GM19193 (cell line): Measurements from ENCODE around the gene TMEM198.

Source experiments
- POLR2A ChIP-seq: IDR thresholded peaks from 4 replicates; pipeline ENCODE4 v1.6.1; 2011; ENCODE audit not compliant: insufficient read depth, insufficient read length; ENCODE audit errors: extremely low read depth

The TMEM198 gene, protein sequence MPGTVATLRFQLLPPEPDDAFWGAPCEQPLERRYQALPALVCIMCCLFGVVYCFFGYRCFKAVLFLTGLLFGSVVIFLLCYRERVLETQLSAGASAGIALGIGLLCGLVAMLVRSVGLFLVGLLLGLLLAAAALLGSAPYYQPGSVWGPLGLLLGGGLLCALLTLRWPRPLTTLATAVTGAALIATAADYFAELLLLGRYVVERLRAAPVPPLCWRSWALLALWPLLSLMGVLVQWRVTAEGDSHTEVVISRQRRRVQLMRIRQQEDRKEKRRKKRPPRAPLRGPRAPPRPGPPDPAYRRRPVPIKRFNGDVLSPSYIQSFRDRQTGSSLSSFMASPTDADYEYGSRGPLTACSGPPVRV

DNA sequence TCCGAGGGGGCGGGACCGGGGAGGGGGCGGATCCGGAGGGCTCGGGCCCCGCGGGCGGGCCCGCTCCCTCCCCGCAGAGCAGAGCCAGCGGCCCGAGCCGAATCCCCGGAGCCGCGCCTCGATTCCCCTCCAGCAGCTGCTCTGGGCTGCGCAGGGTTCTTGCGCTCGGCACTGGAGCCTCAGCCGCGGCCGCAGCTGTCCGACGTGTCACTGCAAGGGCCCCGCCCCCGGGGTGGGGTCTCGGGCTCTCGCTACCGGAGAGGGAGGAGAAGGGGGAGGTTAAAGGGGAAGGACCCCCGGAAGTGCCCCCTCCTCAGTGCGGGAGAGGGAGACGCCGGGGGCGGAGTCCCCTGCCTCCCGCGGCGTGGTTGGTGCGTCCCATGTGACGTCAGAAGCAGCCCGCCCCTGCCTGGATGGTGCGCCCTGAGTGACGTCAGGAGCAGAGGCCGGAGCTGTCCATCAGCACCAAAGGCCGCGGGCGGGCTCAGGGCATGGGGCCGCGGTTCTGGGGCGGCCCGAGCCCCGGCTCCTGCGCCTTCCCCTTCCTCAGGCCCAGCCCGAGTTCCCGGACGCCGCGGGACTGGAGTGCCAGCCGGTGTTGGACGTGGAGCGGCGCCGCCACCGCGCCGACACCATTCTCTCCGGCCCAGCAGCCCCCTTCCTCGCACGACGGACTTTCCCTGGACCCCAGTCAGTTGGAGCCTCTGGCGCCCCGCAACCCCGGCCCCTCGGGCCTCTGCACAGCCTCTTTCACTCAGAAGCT, at the start of gene TMEM198, which contains the start of gene CHPF:
TSS of gene TMEM198 (plus strand) at position 433 of the 763 bp plus-strand sequence. CDS start 700 bp downstream, outside the sequence.
TSS of gene CHPF (minus strand) at position 214 of the 763 bp plus-strand sequence. CDS start 271 bp downstream, outside the sequence.
- TF ChIP-seq POLR2A: peak; percentile 35

DNA sequence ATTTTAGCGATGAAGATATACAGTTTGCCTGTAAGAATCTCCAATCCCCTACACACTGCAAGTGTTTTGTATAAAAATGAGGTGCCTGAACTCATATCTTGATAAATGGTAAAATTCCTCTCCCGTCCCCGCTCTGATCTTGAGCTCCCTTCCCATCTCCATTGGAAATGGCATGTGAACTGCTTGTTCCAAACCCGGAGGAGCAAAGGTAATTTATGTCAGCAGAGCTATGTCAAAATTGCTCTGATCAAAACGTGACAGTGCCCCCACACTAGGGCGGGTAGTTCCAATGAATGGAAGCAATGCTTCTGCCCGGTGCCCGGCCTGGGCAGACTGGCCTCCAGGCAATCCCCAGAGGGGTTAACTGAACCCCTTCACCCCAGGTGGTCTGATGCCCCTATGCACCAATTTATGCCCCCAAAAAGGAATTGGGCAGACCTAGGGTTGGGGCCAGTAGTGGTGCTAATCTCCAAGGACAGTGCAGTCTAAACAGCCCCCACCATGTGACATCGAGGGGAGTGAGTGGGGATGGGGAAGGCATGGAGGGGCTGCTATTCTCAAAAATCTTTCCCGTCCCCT, 48.8 kb upstream of the TMEM198 start:
- no peak for TF ChIP-seq POLR2A

DNA sequence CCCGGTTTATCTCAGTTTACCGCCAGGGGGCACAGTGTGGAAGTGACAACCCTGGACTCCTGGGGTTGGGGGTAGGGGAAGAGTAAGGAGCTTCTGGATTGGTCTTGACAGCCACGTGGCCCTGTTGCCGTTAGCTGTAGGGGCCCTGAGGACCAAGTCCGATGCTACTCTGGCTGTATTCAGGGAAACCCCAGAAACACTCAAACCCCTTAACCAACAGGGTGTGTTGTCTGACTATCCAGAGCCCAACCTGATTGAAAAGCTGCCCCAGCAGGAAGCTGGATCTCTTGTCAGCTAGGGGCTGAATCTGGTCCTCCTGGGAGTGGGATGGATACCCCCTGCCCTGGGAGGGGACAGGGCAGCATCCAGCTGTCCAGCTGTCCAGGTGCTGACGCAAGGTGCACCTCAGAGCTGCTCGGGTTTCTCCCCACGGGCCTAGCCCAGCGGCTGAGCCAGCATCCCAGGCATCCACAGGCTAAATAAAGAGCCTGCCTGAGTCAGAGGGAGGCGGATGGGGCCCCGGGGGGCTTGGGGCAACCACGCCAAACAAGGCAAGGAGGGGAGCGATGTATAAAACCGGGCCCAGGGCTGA, 48.2 kb upstream of the TMEM198 start:
- no peak for TF ChIP-seq POLR2A

DNA sequence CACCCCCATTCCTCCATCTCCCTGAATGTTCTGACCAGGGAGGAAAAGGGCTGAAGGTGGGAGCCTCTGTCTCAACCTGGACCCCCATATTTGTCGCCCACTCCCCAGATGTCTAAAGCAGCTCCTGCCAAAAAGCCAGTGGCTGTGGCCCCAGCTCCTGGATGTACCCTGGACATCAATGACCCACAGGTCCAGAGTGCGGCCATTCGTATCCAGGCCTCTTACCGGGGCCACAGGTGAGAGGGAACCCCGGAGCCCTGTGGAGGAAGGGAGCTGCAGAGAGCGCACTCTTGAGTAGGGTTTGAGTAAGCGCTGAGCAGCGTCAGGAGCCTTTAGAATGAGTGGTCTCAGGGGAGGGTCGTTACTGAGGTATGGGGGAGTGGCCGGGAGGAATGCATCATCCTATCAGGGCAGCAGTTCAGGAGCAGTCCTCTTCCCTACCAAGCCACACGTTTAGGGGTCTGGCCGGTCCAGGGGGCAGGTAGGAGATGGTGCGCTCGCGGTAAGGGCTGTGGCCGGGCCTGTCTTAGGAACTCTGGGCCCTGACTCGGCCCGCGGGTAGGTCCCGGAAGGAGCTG, 47.5 kb upstream of the TMEM198 start:
- TF ChIP-seq POLR2A: no peak

DNA sequence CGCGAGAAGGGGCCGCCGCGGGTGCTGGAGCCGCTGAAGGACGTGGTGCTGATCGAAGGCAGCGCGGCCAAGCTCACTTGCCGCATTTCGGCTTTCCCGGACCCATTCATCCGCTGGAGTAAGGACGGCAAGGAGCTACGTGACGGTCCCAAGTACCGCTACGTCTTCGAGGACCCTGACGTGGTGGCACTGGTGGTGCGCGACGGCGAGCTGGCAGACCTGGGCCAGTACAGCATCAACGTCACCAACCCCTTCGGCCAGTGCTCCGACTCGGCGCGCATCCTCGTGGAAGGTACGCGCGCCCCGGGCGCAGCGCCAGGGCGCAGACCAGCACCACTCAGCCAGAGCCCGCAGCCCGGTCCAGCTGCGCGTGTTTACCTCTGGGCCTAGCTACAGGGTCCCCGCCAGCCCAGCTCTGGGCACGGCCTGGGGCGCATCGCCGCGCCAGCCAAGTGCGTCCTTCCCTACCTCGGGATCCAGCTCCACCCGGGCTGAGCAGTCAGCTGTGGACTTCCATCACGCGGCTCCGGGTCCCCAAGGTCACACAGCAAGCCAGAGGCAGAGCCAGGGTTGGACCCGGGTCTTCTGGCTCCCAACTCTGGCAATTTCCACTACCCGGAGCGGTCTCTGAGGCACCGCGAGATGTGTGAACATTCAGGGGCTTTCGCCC, 46.9 kb upstream of the TMEM198 start:
- no peak for TF ChIP-seq POLR2A

DNA sequence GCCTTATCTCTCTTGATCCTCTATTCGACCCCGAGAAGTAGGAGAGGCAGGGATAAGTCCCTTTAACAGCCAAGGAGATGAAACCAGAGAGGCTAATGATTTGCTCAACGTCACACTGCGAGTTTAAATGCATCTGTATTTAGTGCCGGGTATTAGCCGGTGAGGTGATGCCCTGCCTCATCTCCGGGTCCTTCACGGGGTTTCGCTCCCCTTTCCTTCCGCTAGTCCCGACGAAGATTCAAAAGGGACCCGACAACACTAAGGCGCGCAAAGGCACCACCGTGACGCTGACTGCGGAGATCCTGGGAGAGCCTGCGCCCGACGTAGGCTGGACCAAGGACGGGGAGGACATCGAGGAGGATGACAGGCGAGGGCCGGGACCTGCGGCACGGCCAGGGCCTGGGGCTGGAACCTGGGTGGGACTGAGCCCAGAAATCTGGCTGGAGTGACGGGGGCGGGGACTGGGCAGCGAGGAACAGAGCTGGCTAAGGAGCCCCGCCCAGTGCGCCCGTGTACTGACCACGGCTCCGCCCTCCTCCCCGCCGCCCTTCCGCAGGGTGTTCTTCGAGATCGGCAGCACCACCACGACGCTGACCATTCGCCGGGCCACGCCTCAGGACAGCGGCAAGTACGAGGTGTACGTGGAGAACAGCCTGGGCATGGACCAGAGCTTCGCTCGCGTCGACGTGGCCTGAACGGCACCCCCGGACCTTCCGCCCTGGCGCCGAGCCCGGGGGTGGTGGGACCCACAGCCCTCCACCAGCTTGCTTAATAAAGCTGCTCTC, 46.1 kb upstream of the TMEM198 start:
- no peak for TF ChIP-seq POLR2A

DNA sequence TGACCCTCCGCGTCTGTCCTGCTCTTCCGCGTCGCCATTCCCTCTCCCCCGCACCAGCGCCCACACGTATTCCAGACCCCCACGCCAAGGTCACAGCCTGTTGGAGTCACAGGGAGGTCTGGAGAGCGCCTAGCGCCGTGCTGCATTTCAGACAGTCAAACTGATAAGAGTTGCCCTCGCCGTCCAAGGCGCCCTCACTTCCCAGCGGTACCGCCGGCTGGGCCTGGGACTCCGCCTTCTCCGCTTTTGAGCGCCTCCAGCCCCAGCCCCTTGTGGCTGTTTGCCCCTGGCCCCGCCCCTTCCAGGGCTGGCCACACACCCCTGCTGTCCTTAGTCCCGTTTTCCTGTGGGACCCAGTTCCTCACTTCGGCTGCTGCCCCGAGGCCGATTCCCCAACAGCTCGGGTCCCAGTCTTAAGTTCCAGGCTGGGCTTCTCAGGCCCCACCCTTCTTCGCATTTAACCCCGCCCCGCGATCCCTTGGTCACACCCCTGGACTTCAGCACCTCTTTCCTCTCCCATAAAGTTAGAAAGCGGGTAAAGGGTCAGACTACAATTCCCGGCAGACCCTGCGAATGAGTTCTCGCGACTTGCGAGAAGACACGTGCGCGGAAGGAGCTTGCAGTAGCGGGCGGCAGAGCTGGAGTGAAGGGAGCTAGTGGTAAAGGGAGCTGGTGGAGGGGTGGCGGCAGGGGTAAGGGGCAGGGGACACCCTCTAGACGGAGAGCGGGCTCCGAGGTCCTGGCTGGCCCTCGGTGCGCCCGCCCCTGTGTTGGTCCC, 45.4 kb upstream of the TMEM198 start, which contains the start of gene GMPPA:
TSS of gene GMPPA (plus strand) at position 612 of the 778 bp plus-strand sequence. CDS start 1,085 bp downstream, outside the sequence.
- TF ChIP-seq POLR2A: peak; percentile 89

DNA sequence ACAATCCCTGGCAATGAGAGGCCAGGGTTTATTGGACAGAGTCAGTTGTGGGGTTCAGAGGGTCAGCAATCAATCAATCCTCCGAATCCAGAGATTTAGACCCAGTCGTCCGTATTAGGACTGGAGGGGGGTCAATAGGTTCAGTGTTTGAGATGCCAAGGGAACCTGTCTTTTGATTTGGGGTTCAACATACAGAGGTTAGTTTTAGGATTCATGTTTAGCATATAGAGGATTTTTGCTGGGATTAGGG, 44.8 kb upstream of the TMEM198 start:
- no peak for TF ChIP-seq POLR2A

DNA sequence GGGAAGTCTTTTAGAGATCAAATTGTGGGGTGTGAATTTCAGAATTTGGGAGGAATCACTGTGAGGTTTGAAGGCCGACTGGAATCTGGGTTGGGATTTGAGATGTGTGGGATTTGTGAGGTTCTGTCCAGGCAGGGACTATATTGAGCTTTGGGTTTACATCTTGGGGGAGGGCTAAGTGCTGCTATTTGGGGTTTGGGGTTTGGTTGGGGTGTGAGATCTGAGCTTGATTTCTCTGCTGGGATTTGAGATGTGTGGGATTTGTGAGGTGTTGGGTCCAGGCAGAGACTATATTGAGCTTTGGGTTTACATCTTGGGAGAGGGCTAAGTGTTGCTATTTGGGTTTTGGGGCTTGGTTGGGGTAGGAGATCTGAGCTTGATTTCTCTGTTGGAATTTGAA, 44.3 kb upstream of the TMEM198 start:
- no peak for TF ChIP-seq POLR2A

DNA sequence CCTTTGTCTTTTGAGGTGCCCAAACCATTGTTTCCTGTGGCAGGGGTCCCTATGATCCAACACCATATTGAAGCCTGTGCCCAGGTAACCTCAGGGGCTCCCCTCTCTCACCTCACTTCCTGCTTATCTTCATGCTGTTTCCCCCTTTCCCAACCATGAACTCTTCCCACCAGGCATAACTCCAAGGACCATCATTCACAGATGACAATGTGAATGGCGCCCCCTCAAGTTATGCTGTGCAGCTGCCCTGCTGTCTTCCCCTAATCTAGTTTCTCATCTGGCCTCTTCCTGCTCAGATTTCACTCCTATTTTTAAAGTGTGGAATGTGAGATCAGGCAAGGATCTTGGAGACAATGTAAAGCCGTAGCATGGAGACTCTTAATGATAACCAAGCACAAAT, 43.7 kb upstream of the TMEM198 start:
- TF ChIP-seq POLR2A: no peak

DNA sequence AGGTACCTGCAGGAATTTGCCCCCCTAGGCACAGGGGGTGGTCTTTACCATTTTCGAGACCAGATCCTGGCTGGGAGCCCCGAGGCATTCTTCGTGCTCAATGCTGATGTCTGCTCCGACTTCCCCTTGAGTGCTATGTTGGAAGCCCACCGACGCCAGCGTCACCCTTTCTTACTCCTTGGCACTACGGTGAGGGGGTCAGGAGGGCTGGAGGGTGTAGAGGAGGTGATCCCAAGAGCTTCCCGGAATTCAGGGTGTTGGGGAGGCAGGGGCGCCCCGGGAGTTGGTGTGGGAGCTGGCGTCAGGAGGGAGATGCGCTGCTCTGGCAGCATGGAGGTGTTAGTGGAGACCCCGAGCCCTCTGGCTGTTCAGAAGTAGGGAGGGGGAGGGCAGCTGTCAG, 42.0 kb upstream of the TMEM198 start:
- no peak for TF ChIP-seq POLR2A

DNA sequence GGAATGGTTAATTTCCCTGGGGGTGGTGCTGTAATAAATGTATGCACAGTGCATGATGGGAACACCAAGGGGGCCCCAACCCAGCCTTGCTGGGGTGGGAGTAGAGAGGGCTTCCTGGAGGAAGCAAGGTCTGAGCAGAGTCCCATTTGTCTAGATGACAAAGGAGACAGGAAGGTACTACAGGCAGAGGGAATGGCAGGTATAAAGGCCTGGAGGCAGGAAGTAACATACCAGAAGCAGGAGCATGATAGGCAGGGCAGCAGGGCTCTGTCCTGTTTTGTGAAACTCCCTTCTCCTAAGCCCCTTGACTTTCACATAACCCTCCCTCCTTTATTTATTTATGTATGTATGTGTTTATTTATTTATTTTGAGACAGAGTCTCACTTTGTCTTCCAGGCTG, 41.2 kb upstream of the TMEM198 start:
- TF ChIP-seq POLR2A: no peak

DNA sequence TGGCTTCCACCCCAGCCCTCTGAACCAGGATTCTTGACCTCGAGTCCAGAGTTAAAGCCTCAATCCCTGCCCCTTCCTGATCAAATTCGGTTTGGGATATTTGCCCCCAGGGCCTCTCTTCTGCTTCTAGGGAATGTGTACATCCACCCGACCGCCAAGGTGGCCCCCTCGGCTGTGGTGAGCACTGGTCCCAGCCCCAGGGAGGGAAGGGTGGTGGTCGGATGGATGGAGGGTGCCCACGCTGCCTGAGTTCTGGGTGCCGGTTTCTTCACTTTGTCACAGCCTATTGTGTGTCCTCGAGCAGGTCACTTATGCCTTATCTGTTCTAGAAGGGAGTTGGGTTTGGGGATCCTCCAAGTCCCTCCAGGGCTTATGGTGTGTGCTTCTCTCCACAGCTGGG, 38.2 kb upstream of the TMEM198 start:
- no peak for TF ChIP-seq POLR2A
